ENCODE results near the gene IGFBP1.

The IGFBP1 gene

GRCh38 chr7:45874408-45875131 is 13.7 kb upstream of the IGFBP1 start:
- TF ChIP-seq ZNF311 (tag by site-specific recombination; IDR thresholded peaks at IDR 0.05; ENCODE audit: borderline replicate concordance) (no peak), ZSCAN16 (tag by site-specific recombination; IDR thresholded peaks at IDR 0.05) (no peak), ZNF169 (tag by site-specific recombination; IDR thresholded peaks at IDR 0.05) (no peak), ZNF211 (tag by site-specific recombination; IDR thresholded peaks at IDR 0.05; ENCODE audit: low read depth) (no peak), ZNF16 (tag by site-specific recombination; IDR thresholded peaks at IDR 0.05; ENCODE audit: low read depth) (no peak)
- ChIA-PET POLR2A (no interaction called here), CTCF (interaction anchor here (0.5 to 0.6 kb wide), 2 partner anchors 17 to 860 kb away, joined by 3 read pairs; no protein-coding TSS in a partner anchor)
- H3K9me3 ChIP-seq (ENCODE audit: control insufficient read depth, insufficient read depth, low read depth, low read length): no peaks in the 10 kb centered on the region
- H3K4me3 ChIP-seq (ENCODE audit: low read depth, low read length): no peak overlapping the region
- no peaks in the 10 kb centered on the region for H3K4me1 ChIP-seq (ENCODE audit: control insufficient read depth, insufficient read depth, low read length)
- no peaks in the 10 kb centered on the region for H3K36me3 ChIP-seq (ENCODE audit: control insufficient read depth in 2 of 2, insufficient read depth in 1 of 2, low read length in 2 of 2)
- H3K27ac ChIP-seq (ENCODE audit: extremely low read depth, low read depth, low read length): no peak overlapping the region

GRCh38 chr7:45876519-45876918 is 11.8 kb upstream of the IGFBP1 start:
- Histone ChIP-seq H3K9me3 (ENCODE audit: control insufficient read depth, insufficient read depth, low read depth, low read length) (no peaks in the 10 kb centered on the region), H3K4me3 (ENCODE audit: low read depth, low read length) (no peak overlapping the region), H3K4me1 (ENCODE audit: control insufficient read depth, insufficient read depth, low read length) (no peaks in the 10 kb centered on the region), H3K27ac (ENCODE audit: extremely low read depth, low read depth, low read length) (no peak overlapping the region), H3K36me3 (ENCODE audit: control insufficient read depth in 2 of 2, insufficient read depth in 1 of 2, low read length in 2 of 2) (no peaks in the 10 kb centered on the region)
- ChIA-PET POLR2A (no interaction called here), CTCF (no interaction called here)
- no peak for TF ChIP-seq ZNF398 (tag by site-specific recombination; IDR thresholded peaks at IDR 0.05)
- no peak for TF ChIP-seq ZNF416 (tag by site-specific recombination; IDR thresholded peaks at IDR 0.05)
- TF ChIP-seq ZNF202 (tag by site-specific recombination; IDR thresholded peaks at IDR 0.05; ENCODE audit: borderline replicate concordance): no peak
- no peak for TF ChIP-seq FEZF1 (tag by site-specific recombination; IDR thresholded peaks at IDR 0.05)
- no peak for TF ChIP-seq ZBTB11 (tag by site-specific recombination; conservative IDR thresholded peaks at IDR 0.05; ENCODE audit: low read depth)
- no peak for TF ChIP-seq ZNF530 (tag by site-specific recombination; IDR thresholded peaks at IDR 0.05; ENCODE audit: low read depth)
- no peak for TF ChIP-seq PRDM10 (tag by site-specific recombination; IDR thresholded peaks at IDR 0.05)
- TF ChIP-seq ZNF791 (tag by site-specific recombination; IDR thresholded peaks at IDR 0.05): no peak
- TF ChIP-seq ZNF777 (tag by site-specific recombination; IDR thresholded peaks at IDR 0.05; ENCODE audit: borderline replicate concordance): no peak

Measured in HEK293 (cell line).